Measurements from ENCODE around the gene ATP23.

Gene ATP23

GRCh38 chr12:57993030-57993429 is 51.7 kb downstream of the ATP23 start:
- no peaks in the 10 kb centered on the region for H3K27me3 ChIP-seq (ENCODE audit: control insufficient read depth, insufficient read depth, low read length)
- H3K36me3 ChIP-seq (ENCODE audit: control insufficient read depth, insufficient read depth, low read length), result no peaks in the 10 kb centered on the region
- H3K4me1 ChIP-seq (ENCODE audit: control insufficient read depth, insufficient read depth, low read length), result no peaks in the 10 kb centered on the region
- H3K9me3 ChIP-seq (ENCODE audit: control insufficient read depth, low read length), result no peaks in the 10 kb centered on the region
- H3K4me3 ChIP-seq (ENCODE audit: low read length), result no peak overlapping the region
- H3K9ac ChIP-seq (ENCODE audit: low read length), result no peak overlapping the region

GRCh38 chr12:57993834-57994233 is 52.5 kb downstream of the ATP23 start:
- H3K9ac ChIP-seq (ENCODE audit: low read length), result no peak overlapping the region
- no peaks in the 10 kb centered on the region for H3K27me3 ChIP-seq (ENCODE audit: control insufficient read depth, insufficient read depth, low read length)
- H3K36me3 ChIP-seq (ENCODE audit: control insufficient read depth, insufficient read depth, low read length), result no peaks in the 10 kb centered on the region
- no peaks in the 10 kb centered on the region for H3K9me3 ChIP-seq (ENCODE audit: control insufficient read depth, low read length)
- no peaks in the 10 kb centered on the region for H3K4me1 ChIP-seq (ENCODE audit: control insufficient read depth, insufficient read depth, low read length)
- H3K4me3 ChIP-seq (ENCODE audit: low read length), result no peak overlapping the region

GRCh38 chr12:57996520-57996919 is 55.2 kb downstream of the ATP23 start:
- no peaks in the 10 kb centered on the region for H3K27me3 ChIP-seq (ENCODE audit: control insufficient read depth, insufficient read depth, low read length)
- H3K9ac ChIP-seq (ENCODE audit: low read length), result no peak overlapping the region
- no peaks in the 10 kb centered on the region for H3K36me3 ChIP-seq (ENCODE audit: control insufficient read depth, insufficient read depth, low read length)
- H3K4me1 ChIP-seq (ENCODE audit: control insufficient read depth, insufficient read depth, low read length), result no peaks in the 10 kb centered on the region
- no peaks in the 10 kb centered on the region for H3K9me3 ChIP-seq (ENCODE audit: control insufficient read depth, low read length)
- H3K4me3 ChIP-seq (ENCODE audit: low read length), result no peak overlapping the region

GRCh38 chr12:57998251-57998650 is 56.9 kb downstream of the ATP23 start:
- no peak overlapping the region for H3K9ac ChIP-seq (ENCODE audit: low read length)
- no peaks in the 10 kb centered on the region for H3K9me3 ChIP-seq (ENCODE audit: control insufficient read depth, low read length)
- H3K4me3 ChIP-seq (ENCODE audit: low read length), result no peak overlapping the region
- H3K27me3 ChIP-seq (ENCODE audit: control insufficient read depth, insufficient read depth, low read length), result no peaks in the 10 kb centered on the region
- H3K36me3 ChIP-seq (ENCODE audit: control insufficient read depth, insufficient read depth, low read length), result no peaks in the 10 kb centered on the region
- no peaks in the 10 kb centered on the region for H3K4me1 ChIP-seq (ENCODE audit: control insufficient read depth, insufficient read depth, low read length)

GRCh38 chr12:58000499-58000898 is 59.1 kb downstream of the ATP23 start:
- no peak overlapping the region for H3K9ac ChIP-seq (ENCODE audit: low read length)
- no peaks in the 10 kb centered on the region for H3K9me3 ChIP-seq (ENCODE audit: control insufficient read depth, low read length)
- H3K36me3 ChIP-seq (ENCODE audit: control insufficient read depth, insufficient read depth, low read length), result no peaks in the 10 kb centered on the region
- H3K4me3 ChIP-seq (ENCODE audit: low read length), result no peak overlapping the region
- H3K27me3 ChIP-seq (ENCODE audit: control insufficient read depth, insufficient read depth, low read length), result no peaks in the 10 kb centered on the region
- H3K4me1 ChIP-seq (ENCODE audit: control insufficient read depth, insufficient read depth, low read length), result no peaks in the 10 kb centered on the region

- Histone ChIP-seq H3K4me1 (ENCODE audit: control insufficient read depth, insufficient read depth, low read length) (no peaks in the 10 kb centered on the region), H3K27me3 (ENCODE audit: control insufficient read depth, insufficient read depth, low read length) (no peaks in the 10 kb centered on the region), H3K9ac (ENCODE audit: low read length) (no peak overlapping the region), H3K36me3 (ENCODE audit: control insufficient read depth, insufficient read depth, low read length) (no peaks in the 10 kb centered on the region), H3K4me3 (ENCODE audit: low read length) (no peak overlapping the region), H3K9me3 (ENCODE audit: control insufficient read depth, low read length) (no peaks in the 10 kb centered on the region)
Measured at GRCh38 chr12:58007875-58008274, 66.5 kb downstream of the ATP23 start.

GRCh38 chr12:58008634-58009033 is 67.3 kb downstream of the ATP23 start:
- Histone ChIP-seq H3K27me3 (ENCODE audit: control insufficient read depth, insufficient read depth, low read length) (no peaks in the 10 kb centered on the region), H3K36me3 (ENCODE audit: control insufficient read depth, insufficient read depth, low read length) (no peaks in the 10 kb centered on the region), H3K9me3 (ENCODE audit: control insufficient read depth, low read length) (no peaks in the 10 kb centered on the region), H3K4me3 (ENCODE audit: low read length) (no peak overlapping the region), H3K9ac (ENCODE audit: low read length) (no peak overlapping the region), H3K4me1 (ENCODE audit: control insufficient read depth, insufficient read depth, low read length) (no peaks in the 10 kb centered on the region)

Data from mucosa of stomach (tissue), 1 donor.